Astrocyte of the hippocampus (primary cell): ENCODE measurements around the gene DTL.
"Not testable (repeated sequence)": the region's sequence is repeated elsewhere in the genome, so short reads cannot be mapped to it uniquely, and the experiment has no call there.

ENCODE experiments used
- DNase-seq: peaks from one replicate; pipeline ENCODE4 v3.0.0; 2011; ENCODE audit warnings: low read depth, low spot score

Gene DTL, protein sequence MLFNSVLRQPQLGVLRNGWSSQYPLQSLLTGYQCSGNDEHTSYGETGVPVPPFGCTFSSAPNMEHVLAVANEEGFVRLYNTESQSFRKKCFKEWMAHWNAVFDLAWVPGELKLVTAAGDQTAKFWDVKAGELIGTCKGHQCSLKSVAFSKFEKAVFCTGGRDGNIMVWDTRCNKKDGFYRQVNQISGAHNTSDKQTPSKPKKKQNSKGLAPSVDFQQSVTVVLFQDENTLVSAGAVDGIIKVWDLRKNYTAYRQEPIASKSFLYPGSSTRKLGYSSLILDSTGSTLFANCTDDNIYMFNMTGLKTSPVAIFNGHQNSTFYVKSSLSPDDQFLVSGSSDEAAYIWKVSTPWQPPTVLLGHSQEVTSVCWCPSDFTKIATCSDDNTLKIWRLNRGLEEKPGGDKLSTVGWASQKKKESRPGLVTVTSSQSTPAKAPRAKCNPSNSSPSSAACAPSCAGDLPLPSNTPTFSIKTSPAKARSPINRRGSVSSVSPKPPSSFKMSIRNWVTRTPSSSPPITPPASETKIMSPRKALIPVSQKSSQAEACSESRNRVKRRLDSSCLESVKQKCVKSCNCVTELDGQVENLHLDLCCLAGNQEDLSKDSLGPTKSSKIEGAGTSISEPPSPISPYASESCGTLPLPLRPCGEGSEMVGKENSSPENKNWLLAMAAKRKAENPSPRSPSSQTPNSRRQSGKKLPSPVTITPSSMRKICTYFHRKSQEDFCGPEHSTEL

GRCh38 chr1:212035123-212035834 is at the start of gene DTL, which contains the start of gene INTS7:
Gene DTL (plus strand): TSS chr1:212035748. CDS start chr1:212035891, 143 bp downstream.
Gene INTS7 (minus strand): TSS chr1:212035557. CDS start chr1:212035437, 120 bp downstream.
- peak; percentile 100 for DNase-seq

DNA sequence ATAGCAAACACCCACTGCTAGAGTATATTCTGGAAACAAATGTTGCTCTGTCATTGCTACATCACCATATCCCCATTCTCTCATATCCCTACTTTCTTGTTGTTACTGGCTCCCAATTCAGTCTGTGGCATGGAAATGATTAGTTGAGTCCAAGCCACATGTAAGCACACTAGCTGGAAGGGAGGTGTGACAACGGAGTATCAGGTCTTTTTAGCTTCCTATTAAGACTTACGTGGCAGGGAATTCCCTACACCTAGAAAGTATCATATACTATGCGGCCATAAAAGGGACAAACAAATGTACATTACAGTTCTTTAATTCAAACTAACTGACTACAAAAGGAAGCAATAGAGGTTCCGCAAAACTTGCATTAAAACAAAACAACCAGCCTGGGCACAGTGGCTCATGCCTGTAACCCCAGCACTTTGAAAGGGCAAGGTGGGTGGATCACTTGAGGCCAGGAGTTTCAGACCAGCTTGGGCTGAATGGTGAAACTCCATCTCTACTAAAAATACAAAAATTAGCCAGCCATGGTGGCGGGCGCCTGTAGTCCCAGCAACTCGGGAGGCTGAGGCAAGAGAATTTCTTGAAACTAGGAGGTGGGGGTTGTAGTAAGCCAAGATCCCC is 48.8 kb upstream of the DTL start:
- peak; percentile 33 for DNase-seq

GRCh38 chr1:211991695-211992094 is 43.9 kb upstream of the DTL start:
- no peak for DNase-seq

GRCh38 chr1:211997426-211997825 is 38.1 kb upstream of the DTL start:
- DNase-seq, result not testable (repeated sequence)

- peak; percentile 88 for DNase-seq
Measured at GRCh38 chr1:212002536-212002935, 33.0 kb upstream of the DTL start.

GRCh38 chr1:212004895-212005608 is 30.5 kb upstream of the DTL start:
- DNase-seq, result no peak

DNA sequence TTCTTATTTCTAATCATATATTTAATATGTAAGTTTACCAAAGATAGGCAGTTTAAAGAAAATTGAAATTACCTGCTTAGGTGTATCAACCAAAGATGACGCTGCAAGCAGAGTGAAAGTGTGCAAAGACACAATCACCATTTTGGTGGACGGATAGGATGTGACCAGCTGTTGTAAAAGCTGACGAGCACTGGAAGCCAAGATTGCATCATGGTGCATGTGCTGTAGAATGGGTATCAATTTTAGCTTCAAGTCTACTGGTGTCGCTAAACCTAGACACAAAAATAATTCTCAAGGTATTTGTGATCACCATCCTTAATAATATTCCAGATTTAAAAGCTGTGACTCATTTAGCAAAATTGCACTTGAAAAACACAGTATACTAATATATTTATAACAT is 28.4 kb upstream of the DTL start:
- no peak for DNase-seq

DNA sequence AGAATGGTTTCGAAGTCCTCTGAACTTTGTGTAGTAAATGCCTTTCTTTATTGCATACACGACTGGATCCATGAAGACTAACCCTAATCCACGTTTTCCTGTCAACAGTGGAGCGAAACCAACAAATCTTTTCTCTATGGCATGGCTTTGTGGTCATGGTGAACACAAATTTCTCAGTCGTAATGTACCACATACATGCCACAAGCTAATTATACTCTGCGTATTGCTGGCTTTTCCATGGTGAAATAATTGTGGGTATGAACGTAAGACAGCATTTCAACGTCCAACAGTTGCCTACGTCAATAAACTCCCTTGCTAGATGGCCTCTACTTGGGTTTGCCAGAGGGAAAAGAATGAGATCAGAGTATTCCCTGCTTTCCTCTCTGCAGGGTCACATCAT is 27.7 kb upstream of the DTL start:
- peak; percentile 27 for DNase-seq

- DNase-seq, result no peak
Measured at GRCh38 chr1:212009561-212009960, 26.0 kb upstream of the DTL start.

DNA sequence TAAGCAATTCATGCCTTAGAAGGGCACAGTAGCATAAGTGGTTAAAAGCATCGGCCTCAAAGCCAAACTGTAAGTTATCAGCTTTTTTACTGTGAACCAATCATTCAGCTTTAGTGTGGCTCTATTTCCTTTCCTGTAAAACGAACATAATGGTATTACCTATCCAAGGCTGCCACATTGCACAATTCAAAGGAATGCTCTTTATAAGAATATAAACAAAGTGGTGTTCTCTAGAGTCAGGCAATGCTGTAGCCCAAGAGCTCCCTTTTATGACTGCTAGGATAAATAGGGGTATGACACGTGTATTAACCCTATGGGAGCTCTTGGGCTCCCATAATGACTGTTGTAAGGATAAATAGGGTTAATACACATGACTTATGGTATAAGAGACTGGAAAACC is 25.5 kb upstream of the DTL start:
- no peak for DNase-seq

GRCh38 chr1:212012034-212012740 is 23.4 kb upstream of the DTL start:
- DNase-seq, result peak; percentile 80

DNA sequence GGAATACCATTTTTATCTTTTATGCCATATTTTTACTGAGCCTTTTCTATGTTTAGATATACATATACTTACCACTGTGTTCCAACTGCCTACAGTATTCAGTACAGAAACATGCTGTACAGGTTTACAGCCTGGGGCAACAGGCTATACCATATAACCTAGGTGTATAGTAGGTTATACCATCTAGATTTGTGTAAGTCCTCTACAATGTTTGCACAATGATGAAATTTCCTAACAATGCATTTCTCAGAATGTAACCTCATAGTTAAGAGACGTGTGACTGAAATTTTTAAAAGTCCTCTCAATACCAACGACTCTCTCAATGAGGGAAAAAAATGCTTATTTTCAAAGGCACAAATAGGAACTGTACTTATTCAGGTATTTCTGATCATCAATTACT is 21.9 kb upstream of the DTL start:
- DNase-seq, result no peak

DNA sequence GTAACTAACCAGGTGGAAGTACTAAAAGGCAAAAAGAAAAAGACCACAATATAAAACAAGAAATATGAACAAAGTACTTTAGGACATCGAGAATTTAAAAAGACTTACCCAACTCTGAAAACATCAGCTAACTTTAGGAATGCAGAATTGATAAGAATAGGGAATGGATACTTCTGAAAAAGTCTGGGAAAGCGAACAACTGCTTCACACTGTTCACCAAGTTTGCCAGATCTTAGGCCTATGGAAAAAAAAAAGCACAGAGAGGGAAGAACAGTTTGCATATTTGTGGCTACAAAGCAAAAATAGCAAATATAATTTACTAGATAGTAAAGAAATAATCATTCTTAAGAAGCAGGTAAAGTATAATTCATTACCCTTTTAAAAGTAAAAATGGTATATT is 14.6 kb upstream of the DTL start:
- DNase-seq, result no peak

DNA sequence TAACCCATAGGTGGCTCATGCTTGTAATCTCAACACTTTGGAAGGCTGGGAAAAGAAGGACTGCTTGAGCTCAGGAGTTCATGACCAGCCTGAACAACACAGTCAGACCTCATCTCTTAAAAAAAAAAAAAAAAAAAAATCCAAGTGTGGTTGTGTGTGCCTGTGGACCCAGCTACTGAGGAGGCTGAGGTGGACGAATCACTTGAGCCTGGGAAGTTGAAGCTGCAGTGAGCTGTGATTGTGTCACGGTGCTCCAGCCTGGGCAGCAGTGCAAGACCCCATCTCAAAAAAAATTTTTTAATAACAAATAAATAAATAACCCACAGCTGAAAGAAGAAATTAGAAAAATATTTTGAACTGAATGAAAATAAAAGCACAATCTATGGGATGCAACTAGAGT is 14.0 kb upstream of the DTL start:
- DNase-seq, result no peak

- DNase-seq, result not testable (repeated sequence)
Measured at GRCh38 chr1:212022908-212023307, 12.6 kb upstream of the DTL start.

- DNase-seq, result no peak
Measured at GRCh38 chr1:212024469-212025149, 10.9 kb upstream of the DTL start.

- DNase-seq, result not testable (repeated sequence)
Measured at GRCh38 chr1:212027727-212028126, 7.8 kb upstream of the DTL start.

- DNase-seq, result peak; percentile 69
Measured at GRCh38 chr1:212030936-212031528, 4.5 kb upstream of the DTL start.

- no peak for DNase-seq
Measured at GRCh38 chr1:212034516-212035122, 929 bp upstream of the DTL start.
